ENCODE data around the gene MFGE8.

MFGE8 gene

GRCh38 chr15:88918738-88919137 lies 5.6 kb upstream of the MFGE8 start:
- DNase-seq (ENCODE audit: low read depth) = no peak

- no peak for DNase-seq (ENCODE audit: low read depth)
These were observed 4.6 kb upstream of the MFGE8 start for GRCh38 chr15:88917760-88918159.

GRCh38 chr15:88915354-88915753 lies 2.2 kb upstream of the MFGE8 start:
- no peak for DNase-seq (ENCODE audit: low read depth)

- DNase-seq (ENCODE audit: low read depth) = no peak
These were observed 631 bp upstream of the MFGE8 start for GRCh38 chr15:88913850-88914169.

- no peak for DNase-seq (ENCODE audit: low read depth)
These were observed 668 bp downstream of the MFGE8 start for GRCh38 chr15:88912500-88912921.

GRCh38 chr15:88911766-88912118 lies 1.4 kb downstream of the MFGE8 start:
- DNase-seq (ENCODE audit: low read depth) = no peak

- no peak for DNase-seq (ENCODE audit: low read depth)
These were observed 3.0 kb downstream of the MFGE8 start for GRCh38 chr15:88909956-88910831.

- DNase-seq (ENCODE audit: low read depth) = no peak
These were observed 4.2 kb downstream of the MFGE8 start for GRCh38 chr15:88908697-88909621.

GRCh38 chr15:88908123-88908522 lies 5.1 kb downstream of the MFGE8 start:
- DNase-seq (ENCODE audit: low read depth) = no peak

GRCh38 chr15:88907111-88907510 lies 6.1 kb downstream of the MFGE8 start:
- no peak for DNase-seq (ENCODE audit: low read depth)

GRCh38 chr15:88906551-88906950 lies 6.6 kb downstream of the MFGE8 start:
- DNase-seq (ENCODE audit: low read depth) = no peak

- DNase-seq (ENCODE audit: low read depth) = no peak
These were observed 7.0 kb downstream of the MFGE8 start for GRCh38 chr15:88906130-88906529.

- no peak for DNase-seq (ENCODE audit: low read depth)
These were observed 7.6 kb downstream of the MFGE8 start for GRCh38 chr15:88905576-88905975.

- peak; percentile 91 for DNase-seq (ENCODE audit: low read depth)
These were observed 8.4 kb downstream of the MFGE8 start for GRCh38 chr15:88904624-88905327.

- no peak for DNase-seq (ENCODE audit: low read depth)
These were observed 8.9 kb downstream of the MFGE8 start for GRCh38 chr15:88904257-88904623.

GRCh38 chr15:88902846-88903245 lies 10.3 kb downstream of the MFGE8 start:
- DNase-seq (ENCODE audit: low read depth) = no peak

GRCh38 chr15:88902221-88902835 lies 10.9 kb downstream of the MFGE8 start:
- DNase-seq (ENCODE audit: low read depth) = no peak

- no peak for DNase-seq (ENCODE audit: low read depth)
These were observed 11.5 kb downstream of the MFGE8 start for GRCh38 chr15:88901508-88902220.

- no peak for DNase-seq (ENCODE audit: low read depth)
These were observed 12.2 kb downstream of the MFGE8 start for GRCh38 chr15:88900982-88901418.

- DNase-seq (ENCODE audit: low read depth) = no peak
These were observed 12.7 kb downstream of the MFGE8 start for GRCh38 chr15:88900309-88900981.

GRCh38 chr15:88899251-88899650 lies 13.9 kb downstream of the MFGE8 start:
- no peak for DNase-seq (ENCODE audit: low read depth)
